GM23338 (cell line): Measurements from ENCODE around the gene IMMP2L. TPM values are rescaled to one million over a fixed set of nuclear protein-coding genes. Genes with fewer than 3 reads are reported as not detected.

Experiments
- ATAC-seq: fragments of 200-7000 bp; cut with Tn5 transposase; 3 replicates; pipeline ENCODE4 v1.9.1; 2020
- DNase-seq: peaks from one replicate; pipeline ENCODE4 v3.0.0-alpha.2; 2015; ENCODE audit warnings: low spot score
- H2AFZ ChIP-seq: fragments of 200-600 bp; sonication (generic); 2 replicates; pipeline ENCODE4 v1.8.0; 2016; ENCODE audit warnings: antibody characterized with exemption, mild to moderate bottlenecking, moderate library complexity
- H3F3A ChIP-seq: fragments of 200-600 bp; sonication (generic); replicated peaks from 2 replicates; pipeline ENCODE4 v1.8.0; 2017; ENCODE audit warnings: antibody characterized with exemption, mixed run types, low read depth
- H3K27ac ChIP-seq: fragments of 200-600 bp; sonication (generic); 2 replicates; pipeline ENCODE4 v1.6.1; 2016; ENCODE audit warnings: low read depth
- H3K27me3 ChIP-seq: fragments of 200-600 bp; sonication (generic); 2 replicates; pipeline ENCODE4 v1.8.0; 2016; ENCODE audit warnings: mild to moderate bottlenecking, mixed run types, moderate library complexity; ENCODE audit not compliant: insufficient read depth
- H3K36me3 ChIP-seq: fragments of 200-600 bp; sonication (generic); 2 replicates; pipeline ENCODE4 v1.8.0; 2016; ENCODE audit warnings: mild to moderate bottlenecking; ENCODE audit not compliant: insufficient read depth
- H3K4me1 ChIP-seq: fragments of 200-600 bp; sonication (generic); 2 replicates; pipeline ENCODE4 v1.8.0; 2016; ENCODE audit warnings: mild to moderate bottlenecking, moderate library complexity; ENCODE audit not compliant: insufficient read depth
- H3K4me2 ChIP-seq: fragments of 200-600 bp; sonication (generic); 2 replicates; pipeline ENCODE4 v1.7.1; 2017; ENCODE audit warnings: mixed run types
- H3K4me3 ChIP-seq: fragments of 200-600 bp; sonication (generic); 2 replicates; pipeline ENCODE4 v1.6.1; 2016; ENCODE audit warnings: mixed run types
- H3K79me2 ChIP-seq: fragments of 200-600 bp; sonication (generic); replicated peaks from 2 replicates; pipeline ENCODE4 v1.8.0; 2017; ENCODE audit warnings: mild to moderate bottlenecking; ENCODE audit not compliant: insufficient read depth
- H3K9me2 ChIP-seq: fragments of 200-600 bp; sonication (generic); 2 replicates; pipeline ENCODE4 v1.8.0; 2017; ENCODE audit not compliant: insufficient read depth
- H4K20me1 ChIP-seq: fragments of 200-600 bp; sonication (generic); replicated peaks from 2 replicates; pipeline ENCODE4 v1.8.0; 2017; ENCODE audit warnings: mild to moderate bottlenecking; ENCODE audit not compliant: insufficient read depth
- H3K27ac Mint-ChIP-seq: 2 replicates; pipeline ENCODE4 v1.8.0; 2020; ENCODE audit warnings: inconsistent platforms, mild to moderate bottlenecking, moderate library complexity, mixed read lengths
- H3K27me3 Mint-ChIP-seq: 3 replicates; pipeline ENCODE4 v1.8.0; 2022; ENCODE audit warnings: low read depth, mild to moderate bottlenecking, moderate library complexity, mixed read lengths, inconsistent platforms; ENCODE audit not compliant: insufficient read depth, poor library complexity
- H3K36me3 Mint-ChIP-seq: 3 replicates; pipeline ENCODE4 v1.8.0; 2021; ENCODE audit warnings: low read depth, mild to moderate bottlenecking, inconsistent platforms, moderate library complexity, mixed read lengths
- H3K4me1 Mint-ChIP-seq: 3 replicates; pipeline ENCODE4 v1.8.0; 2020; ENCODE audit warnings: mild to moderate bottlenecking, inconsistent platforms, mixed read lengths
- H3K4me3 Mint-ChIP-seq: 3 replicates; pipeline ENCODE4 v1.8.0; 2021; ENCODE audit warnings: moderate library complexity, mild to moderate bottlenecking, inconsistent platforms, mixed read lengths
- H3K9me3 Mint-ChIP-seq: 3 replicates; pipeline ENCODE4 v1.8.0; 2020; ENCODE audit warnings: moderate library complexity, mild to moderate bottlenecking, inconsistent platforms, mixed read lengths
- CTCF ChIP-seq, 2 experiments: fragments of 200-600 bp in 1 of 2; sonication (generic) in 1 of 2; conservative IDR thresholded peaks; 2 replicates each; pipeline versions ENCODE4 v1.5.1 to v1.6.1; 2016 to 2017; ENCODE audit warnings: antibody characterized with exemption in 2 of 2, low read depth in 2 of 2, mild to moderate bottlenecking in 2 of 2, moderate library complexity in 1 of 2
- ETS1 ChIP-seq: IDR thresholded peaks from 2 replicates; pipeline ENCODE4 v1.6.1; 2016; ENCODE audit warnings: antibody characterized with exemption
- EZH2 ChIP-seq: fragments of 200-600 bp; sonication (generic); IDR thresholded peaks from one replicate; pipeline ENCODE4 v1.8.0; 2017; ENCODE audit warnings: antibody characterized with exemption, mild to moderate bottlenecking, low read depth; ENCODE audit not compliant: unreplicated experiment
- JUNB ChIP-seq: IDR thresholded peaks from one replicate; pipeline ENCODE4 v1.6.1; 2016; ENCODE audit warnings: antibody characterized with exemption; ENCODE audit not compliant: unreplicated experiment
- REST ChIP-seq: IDR thresholded peaks from one replicate; pipeline ENCODE4 v1.6.1; 2018; ENCODE audit warnings: antibody characterized with exemption; ENCODE audit not compliant: unreplicated experiment
- STAT1 ChIP-seq: IDR thresholded peaks from one replicate; pipeline ENCODE4 v1.6.1; 2016; ENCODE audit warnings: antibody characterized with exemption; ENCODE audit not compliant: unreplicated experiment
- ZNF331 ChIP-seq: fragments of 250-450 bp; sonication (Bioruptor Pico); IDR thresholded peaks from 2 replicates; pipeline ENCODE4 v1.5.0; 2020; ENCODE audit warnings: low read depth, mild to moderate bottlenecking, moderate library complexity
- ZNF462 ChIP-seq: fragments of 250-450 bp; sonication (Bioruptor Pico); IDR thresholded peaks from 2 replicates; pipeline ENCODE4 v1.5.0; 2020; ENCODE audit warnings: mild to moderate bottlenecking, moderate library complexity
- polyA plus RNA-seq: library from polyadenylated mRNA; unstranded; fragments of >200 nt; fragmentation: Nextera tagmentation; extraction: Ambion mirVana; gene quantifications from 2 replicates; pipeline ENCODE4 v1.2.1, GENCODE V29; 2016
- total RNA-seq: library from RNA; depleted of rRNA; stranded (reverse); fragments of >200 nt; shearing (Covaris generic); gene quantifications from 2 replicates; pipeline ENCODE4 v1.2.3, GENCODE V29; 2014

Gene IMMP2L
- total and polyA plus RNA-seq, 2 experiments from 2014 or later = 7.3 to 14.0 TPM

GRCh38 chr7:110724811-110725210 lies 837.5 kb downstream of the IMMP2L start (continued):
- TF ChIP-seq ZNF462 (no peak), REST (no peak), EZH2 (no peak), ETS1 (no peak)

- H4K20me1 ChIP-seq = no peaks in the 10 kb centered on the region
- no peak overlapping the region for H3K4me3 Mint-ChIP-seq
- H3K27me3 Mint-ChIP-seq = peaks cover 3% of the 10 kb centered on the region
- H3K9me2 ChIP-seq = peaks cover 8% of the 10 kb centered on the region
- no peaks in the 10 kb centered on the region for H3K36me3 ChIP-seq
- H3K4me2 ChIP-seq = no peak overlapping the region
- peaks cover 7% of the 10 kb centered on the region; the same call in 2 of the 3 replicates for H3K36me3 Mint-ChIP-seq
- no peak for ATAC-seq
- no peak overlapping the region for H3K27ac Mint-ChIP-seq
- H3K4me1 Mint-ChIP-seq = peaks cover 36% of the 10 kb centered on the region
- no peaks in the 10 kb centered on the region for H3F3A ChIP-seq
- no peak overlapping the region for H3K4me3 ChIP-seq
- H3K27ac ChIP-seq = no peak overlapping the region
- H3K79me2 ChIP-seq = no peaks in the 10 kb centered on the region
- H3K27me3 ChIP-seq = no peaks in the 10 kb centered on the region
- no peak overlapping the region for H2AFZ ChIP-seq
- peaks cover 34% of the 10 kb centered on the region for H3K4me1 ChIP-seq
- H3K9me3 Mint-ChIP-seq = no peaks in the 10 kb centered on the region
- no peak for DNase-seq
- no peak for TF ChIP-seq STAT1
- no peak for TF ChIP-seq CTCF (conservative IDR thresholded peaks at IDR 0.05; ENCODE audit: low read depth in 2 of 2)
- TF ChIP-seq JUNB = no peak
- no peak for TF ChIP-seq ZNF331 (CRISPR knock-in tag)
These were observed 840.9 kb downstream of the IMMP2L start for GRCh38 chr7:110721395-110721794.
